HG03575 (cell line): ENCODE results near the gene NNMT.

Source experiments
- ATAC-seq: cut with Tn5 transposase; IDR thresholded peaks from one replicate; pipeline ENCODE4 v1.9.1; 2021; ENCODE audit not compliant: unreplicated experiment, insufficient number of reproducible peaks, low FRiP score; ENCODE audit errors: extremely low read depth

Gene NNMT

GRCh38 chr11:114301088-114301487, 4.9 kb downstream of the NNMT start:
- ATAC-seq = no peak

GRCh38 chr11:114301927-114302326, 5.7 kb downstream of the NNMT start:
- ATAC-seq = no peak

- no peak for ATAC-seq
Observed at GRCh38 chr11:114302663-114303062, 6.5 kb downstream of the NNMT start.

GRCh38 chr11:114304065-114304464, 7.9 kb downstream of the NNMT start:
- ATAC-seq = no peak

- no peak for ATAC-seq
Observed at GRCh38 chr11:114304969-114305368, 8.8 kb downstream of the NNMT start.

- ATAC-seq = no peak
Observed at GRCh38 chr11:114307524-114308203, 11.5 kb downstream of the NNMT start.

- ATAC-seq = no peak
Observed at GRCh38 chr11:114308689-114309089, 12.5 kb downstream of the NNMT start.

GRCh38 chr11:114309517-114309916, 13.3 kb downstream of the NNMT start:
- no peak for ATAC-seq

GRCh38 chr11:114310095-114310494, 13.9 kb downstream of the NNMT start:
- ATAC-seq = no peak

- ATAC-seq = no peak
Observed at GRCh38 chr11:114311946-114312345, 15.7 kb downstream of the NNMT start.

GRCh38 chr11:114314096-114314495, 17.9 kb downstream of the NNMT start:
- ATAC-seq = no peak

- no peak for ATAC-seq
Observed at GRCh38 chr11:114315749-114316368, 19.7 kb downstream of the NNMT start.

- no peak for ATAC-seq
Observed at GRCh38 chr11:114316980-114317786, 21.0 kb downstream of the NNMT start.

- ATAC-seq = no peak
Observed at GRCh38 chr11:114317787-114318137, 21.6 kb downstream of the NNMT start.

- ATAC-seq = no peak
Observed at GRCh38 chr11:114318361-114318760, 22.2 kb downstream of the NNMT start.

GRCh38 chr11:114319716-114320328, 23.6 kb downstream of the NNMT start:
- ATAC-seq = no peak

- ATAC-seq = no peak
Observed at GRCh38 chr11:114321621-114322257, 25.5 kb downstream of the NNMT start.

- no peak for ATAC-seq
Observed at GRCh38 chr11:114322934-114323333, 26.7 kb downstream of the NNMT start.

- ATAC-seq = no peak
Observed at GRCh38 chr11:114326151-114326550, 30.0 kb downstream of the NNMT start.
